Stimulated activated CD4-positive, alpha-beta T cell treated with anti-CD3 and anti-CD28 coated beads, Interleukin-15, amount 100 ng/mL, for 1 hour (primary cell): ENCODE results near the gene SPEN.
A peak's percentile ranks its signal among the peaks of the same experiment; 100 is the strongest.
"Not testable (repeated sequence)": the region's sequence is repeated elsewhere in the genome, so short reads cannot be mapped to it uniquely, and the experiment has no call there.

ENCODE experiments used
- DNase-seq, 2 donors: peaks; one replicate each; pipeline ENCODE4 v3.0.0-alpha.2; 2020; ENCODE audit warnings: low read depth in 1 of 2, low spot score in 1 of 2

The SPEN gene

GRCh38 chr1:15975805-15976680 is 128.5 kb downstream of the SPEN start, which contains the start of gene ZBTB17:
Gene ZBTB17 (minus strand): TSS chr1:15976101. CDS start chr1:15948495, 27,606 bp downstream.
- DNase-seq, result peak; percentile 90 to 95

- DNase-seq, result not testable (repeated sequence)
Observed at GRCh38 chr1:15977947-15978346, 130.4 kb downstream of the SPEN start.

DNA sequence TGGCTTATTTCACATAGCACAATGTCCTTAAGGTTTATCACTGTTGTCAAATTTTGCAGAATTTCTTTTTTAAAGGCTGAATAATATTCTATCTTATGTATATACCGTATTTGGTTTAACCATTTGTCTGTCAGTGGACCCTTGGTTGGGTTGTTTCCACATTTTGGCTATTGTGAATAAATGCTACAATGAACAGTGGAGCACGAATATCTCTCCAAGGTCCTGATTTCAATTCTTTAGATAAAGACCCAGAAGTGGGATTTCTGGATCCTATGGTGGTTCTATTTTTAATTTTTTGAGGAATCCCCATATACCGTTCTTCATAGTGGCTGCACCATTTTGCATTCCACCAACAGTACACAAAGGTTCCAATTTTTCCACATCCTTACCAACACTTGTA is 134.2 kb downstream of the SPEN start:
- DNase-seq, result no peak

DNA sequence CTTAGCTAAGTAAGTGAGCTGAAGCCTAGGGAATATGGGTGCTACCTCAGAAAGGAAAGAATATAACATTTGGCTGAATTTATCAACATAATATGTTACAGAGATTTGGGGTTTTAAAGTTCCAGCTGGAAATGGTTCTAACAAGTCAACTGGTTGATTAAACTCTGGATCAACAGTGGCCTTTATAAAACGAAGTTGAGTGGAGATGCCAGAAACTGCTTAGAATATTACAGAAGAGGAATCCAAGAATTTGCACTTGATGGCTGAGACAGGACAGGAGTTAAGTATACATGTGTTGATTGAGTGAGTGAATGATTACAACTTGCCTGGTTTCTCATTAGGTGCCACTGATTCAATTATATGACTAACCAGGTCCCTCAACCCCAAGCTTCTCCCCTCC is 135.8 kb downstream of the SPEN start:
- no peak for DNase-seq

DNA sequence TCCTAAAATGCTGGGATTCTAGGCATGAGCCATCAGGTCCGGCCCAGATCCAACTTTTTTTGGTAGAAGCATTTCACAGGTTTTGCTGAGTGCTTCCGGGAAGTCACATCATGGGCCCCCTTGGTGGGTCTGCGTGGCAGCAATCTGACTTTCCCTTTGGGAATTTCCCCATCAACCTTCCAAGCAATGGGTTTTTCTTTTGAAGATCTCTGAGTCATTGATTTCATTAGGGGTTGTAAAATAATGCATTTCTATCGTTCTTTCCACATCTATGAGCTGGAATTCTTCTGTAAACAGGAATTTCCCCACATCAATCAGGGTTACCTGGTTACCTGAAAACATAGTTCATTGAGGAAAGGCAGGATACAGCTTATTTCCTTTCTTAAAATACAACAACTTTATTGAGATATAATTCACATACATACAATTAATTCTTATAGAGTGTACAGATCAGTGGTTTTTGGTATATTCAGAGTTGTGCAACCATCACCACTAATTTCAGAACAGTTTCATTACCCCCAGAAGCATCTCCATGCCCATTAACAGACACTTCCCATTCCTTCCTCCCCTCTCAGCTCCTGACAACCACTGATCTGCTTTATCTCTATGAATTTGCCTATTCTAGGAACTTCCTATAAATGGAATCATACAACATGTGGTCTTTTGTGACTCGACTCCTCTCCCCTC is 138.2 kb downstream of the SPEN start:
- DNase-seq, result no peak

DNA sequence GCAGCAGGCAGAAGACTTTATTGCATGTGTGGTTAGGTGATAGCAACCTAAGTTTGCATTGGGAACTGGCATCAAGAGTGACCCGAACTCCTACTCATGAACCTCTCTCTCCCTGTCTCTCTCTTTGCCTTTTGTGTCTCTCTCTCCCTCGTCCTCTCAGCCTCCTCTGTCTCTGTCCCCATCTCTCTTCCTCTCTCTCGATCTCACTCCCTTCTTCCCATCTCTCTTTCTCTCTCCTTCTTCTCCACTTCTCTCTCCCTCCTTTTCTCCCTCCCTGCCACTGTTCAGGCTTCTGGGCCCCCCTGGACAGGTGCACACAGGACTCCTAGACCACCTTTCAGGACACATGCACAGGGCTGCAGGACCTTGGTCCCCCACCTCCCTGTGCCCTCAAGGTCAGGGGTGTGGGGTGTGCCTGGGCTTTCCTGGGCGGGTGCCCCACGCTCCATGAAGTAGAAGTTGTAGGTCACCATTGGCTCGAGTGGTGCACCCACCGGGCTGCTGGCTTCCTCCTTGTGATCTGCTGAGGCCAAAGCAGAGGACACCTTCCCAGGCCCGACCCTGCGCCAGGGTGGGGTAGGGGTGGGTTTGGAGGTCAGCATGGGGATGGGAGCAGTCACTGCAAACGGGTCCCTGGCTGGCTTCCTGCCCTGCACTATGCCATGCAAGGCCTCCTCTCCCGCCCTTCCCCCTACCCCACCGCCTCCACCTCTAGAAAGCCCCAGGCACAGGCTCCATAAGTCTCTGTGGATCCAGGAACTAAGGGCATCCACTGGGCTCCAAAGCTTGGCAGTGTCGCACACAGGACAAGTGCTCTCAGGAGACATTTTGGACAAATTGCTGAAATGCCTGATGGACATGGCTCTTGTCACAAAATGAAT is 141.6 kb downstream of the SPEN start:
- no peak for DNase-seq

DNA sequence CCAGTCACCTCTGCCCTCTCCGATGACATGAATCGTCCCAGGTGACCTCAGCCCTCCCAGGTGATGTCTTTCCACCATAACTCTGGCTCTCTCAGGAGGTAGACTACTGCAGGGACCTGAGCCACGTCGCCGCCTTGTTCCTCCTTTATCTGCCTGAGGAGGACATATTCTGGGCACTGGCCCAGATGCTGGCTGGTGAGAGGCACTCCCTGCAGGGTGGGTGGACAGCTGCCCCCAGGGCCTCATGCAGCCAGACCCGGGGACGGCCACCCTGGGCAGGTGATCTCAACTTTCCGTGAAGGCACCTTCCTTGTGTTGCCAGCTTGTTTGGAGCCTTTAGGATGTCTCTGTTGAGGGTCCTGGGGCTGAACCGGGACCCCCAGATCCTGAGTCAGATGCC is 142.3 kb downstream of the SPEN start:
- no peak for DNase-seq
